Transverse colon (tissue), 4 donors: ENCODE data around the gene TMC7. TPM values are rescaled to one million over a fixed set of nuclear protein-coding genes. Genes with fewer than 3 reads are reported as not detected.

Source experiments
- DNase-seq: peaks from one replicate; pipeline ENCODE4 v3.0.0-alpha.2; 2019
- H3K27ac ChIP-seq, 4 donors: fragments of 200-600 bp; sonication (generic); 2 replicates each; pipeline ENCODE4 v1.5.1; 2016 to 2018; ENCODE audit warnings: inconsistent platforms in 4 of 4
- H3K27me3 ChIP-seq: fragments of 200-600 bp; sonication (generic); 2 replicates; pipeline ENCODE4 v1.5.1; 2017; ENCODE audit warnings: inconsistent platforms
- H3K36me3 ChIP-seq, 4 donors: fragments of 200-600 bp; sonication (generic); 2 replicates each; pipeline ENCODE4 v1.5.1; 2017 to 2019; ENCODE audit warnings: inconsistent platforms in 4 of 4
- H3K4me1 ChIP-seq, 4 donors: fragments of 200-600 bp; sonication (generic); 2 replicates each; pipeline ENCODE4 v1.5.1; 2017 to 2020; ENCODE audit warnings: inconsistent platforms in 4 of 4
- H3K4me3 ChIP-seq, 4 donors: fragments of 200-600 bp; sonication (generic); 1 replicate in 1 of 4; 2 replicates in 3 of 4; pipeline versions ENCODE4 v1.5.1 to v1.6.1; 2017 to 2019; ENCODE audit warnings: inconsistent platforms in 4 of 4
- H3K9me3 ChIP-seq, 2 donors: fragments of 200-600 bp; sonication (generic); 2 replicates each; pipeline ENCODE4 v1.5.1; 2017 to 2019; ENCODE audit warnings: inconsistent platforms in 2 of 2
- EP300 ChIP-seq: sonication (generic); formaldehyde crosslinking; IDR thresholded peaks from one replicate; pipeline ENCODE4 v1.6.1; 2017; ENCODE audit warnings: antibody characterized with exemption, low read depth
- POLR2A ChIP-seq: fragments of 450-650 bp; IDR thresholded peaks from one replicate; pipeline ENCODE4 v1.6.1; 2016; ENCODE audit warnings: antibody characterized with exemption, mild to moderate bottlenecking, moderate library complexity
- POLR2AphosphoS5 ChIP-seq, 3 donors: sonication (generic); formaldehyde crosslinking; IDR thresholded peaks; one replicate each; pipeline ENCODE4 v1.6.1; 2016; ENCODE audit warnings: antibody characterized with exemption in 3 of 3
- WGBS, 2 donors: methylation state at CpG; one replicate each; pipeline ENCODE4 v1.1.5; 2018; ENCODE audit warnings: low coverage in 1 of 2; 5-methylcytosine and 5-hydroxymethylcytosine counted together
- in situ Hi-C, 4 donors: fragments of 200-750 bp; cut with MboI; loops; one replicate each; pipeline versions ENCODE4 v1.15.0 to v1.15.1; 2017; ENCODE audit warnings: low sequenced_read_pairs in 3 of 4, low pct_ligation_motif_present in 1 of 4, low pct_unique_long_range_greater_than_20kb in 1 of 4
- intact Hi-C: fragments of 100-400 bp; cut with DNase I; formaldehyde crosslinking; loops from one replicate; pipeline ENCODE4 v1.15.1; 2023; ENCODE audit warnings: low total_unique reads
- total RNA-seq, 4 donors: library from RNA; depleted of rRNA; stranded (reverse); fragments of >200 nt; gene quantifications; one replicate each; pipeline ENCODE4 v1.1.0, GENCODE V29; 2016
- TF ChIP-seq, protein P1 (sequence below), 5 experiments: fragments of 200-600 bp in 3 of 5; fragments of 450-650 bp in 2 of 5; sonication (generic) in 3 of 5; IDR thresholded peaks; 1 replicate in 2 of 5; 2 replicates in 3 of 5; pipeline ENCODE4 v1.5.1; 2016 to 2017; ENCODE audit warnings: antibody characterized with exemption in 5 of 5, inconsistent platforms in 3 of 5, mild to moderate bottlenecking in 2 of 5, moderate library complexity in 1 of 5

TMC7 gene
- total RNA-seq, 4 donors from 2014 or later: 4.4 to 9.7 (median 6.2) TPM

DNA sequence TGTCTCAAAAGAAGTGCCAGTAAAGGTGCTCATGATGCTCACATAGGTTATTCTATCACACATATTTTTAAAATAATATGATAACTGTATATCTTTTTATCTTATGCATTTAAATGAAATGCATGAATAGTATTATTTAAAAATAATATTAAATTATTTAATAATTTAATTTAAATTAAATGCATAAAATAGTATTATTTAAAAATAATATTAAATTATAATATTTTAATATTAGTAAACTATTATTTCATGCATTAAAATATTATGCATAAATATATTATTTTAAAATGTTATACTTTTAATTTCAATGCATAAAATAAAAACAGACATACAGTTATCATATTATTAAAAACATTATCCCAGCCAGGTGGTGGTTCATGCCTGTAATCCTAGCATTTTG lies 33.4 kb downstream of the TMC7 start:
- no peaks in the 10 kb centered on the region for H3K4me1 ChIP-seq
- no peaks in the 10 kb centered on the region for H3K36me3 ChIP-seq
- H3K27me3 ChIP-seq: no peaks in the 10 kb centered on the region
- intact Hi-C loops: no loop called here
- in situ Hi-C loops: no loop called here
- TF ChIP-seq, protein P1, sequence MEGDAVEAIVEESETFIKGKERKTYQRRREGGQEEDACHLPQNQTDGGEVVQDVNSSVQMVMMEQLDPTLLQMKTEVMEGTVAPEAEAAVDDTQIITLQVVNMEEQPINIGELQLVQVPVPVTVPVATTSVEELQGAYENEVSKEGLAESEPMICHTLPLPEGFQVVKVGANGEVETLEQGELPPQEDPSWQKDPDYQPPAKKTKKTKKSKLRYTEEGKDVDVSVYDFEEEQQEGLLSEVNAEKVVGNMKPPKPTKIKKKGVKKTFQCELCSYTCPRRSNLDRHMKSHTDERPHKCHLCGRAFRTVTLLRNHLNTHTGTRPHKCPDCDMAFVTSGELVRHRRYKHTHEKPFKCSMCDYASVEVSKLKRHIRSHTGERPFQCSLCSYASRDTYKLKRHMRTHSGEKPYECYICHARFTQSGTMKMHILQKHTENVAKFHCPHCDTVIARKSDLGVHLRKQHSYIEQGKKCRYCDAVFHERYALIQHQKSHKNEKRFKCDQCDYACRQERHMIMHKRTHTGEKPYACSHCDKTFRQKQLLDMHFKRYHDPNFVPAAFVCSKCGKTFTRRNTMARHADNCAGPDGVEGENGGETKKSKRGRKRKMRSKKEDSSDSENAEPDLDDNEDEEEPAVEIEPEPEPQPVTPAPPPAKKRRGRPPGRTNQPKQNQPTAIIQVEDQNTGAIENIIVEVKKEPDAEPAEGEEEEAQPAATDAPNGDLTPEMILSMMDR (IDR thresholded peaks at IDR 0.05): no peak
- TF ChIP-seq POLR2AphosphoS5 (IDR thresholded peaks at IDR 0.05): no peak
- TF ChIP-seq EP300: no peak
- no peak for TF ChIP-seq POLR2A
- DNase-seq: no peak
- no peaks in the 10 kb centered on the region for H3K9me3 ChIP-seq
- no peak overlapping the region for H3K27ac ChIP-seq
- no peak overlapping the region for H3K4me3 ChIP-seq

DNA sequence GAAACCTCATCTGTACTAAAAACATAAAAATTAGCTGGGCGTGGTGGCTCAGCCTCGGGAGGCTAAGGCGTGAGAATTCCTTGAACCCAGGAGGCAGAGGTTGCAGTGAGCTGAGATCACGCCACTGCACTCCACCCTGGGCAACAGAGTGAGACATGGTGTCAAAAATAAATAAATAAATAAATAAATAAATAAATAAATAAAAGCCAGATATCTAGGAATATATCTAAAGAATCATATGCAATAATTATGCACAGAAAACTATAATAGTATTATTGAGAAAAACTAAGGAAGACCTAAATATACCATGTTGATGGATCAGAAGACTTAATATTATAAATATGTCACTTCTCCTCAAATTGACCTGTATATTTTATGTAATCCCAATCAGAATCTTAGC lies 37.0 kb downstream of the TMC7 start:
- 77% methylated on average over 4 of the region's 4 CpGs; no CpG with 5 or more reads in 1 of the 2 donors for WGBS, 2 donors
- Histone ChIP-seq H3K4me1 (no peaks in the 10 kb centered on the region), H3K27me3 (no peaks in the 10 kb centered on the region), H3K36me3 (no peaks in the 10 kb centered on the region), H3K27ac (no peak overlapping the region), H3K4me3 (no peak overlapping the region), H3K9me3 (no peaks in the 10 kb centered on the region)
- no peak for DNase-seq
- TF ChIP-seq POLR2A: no peak
- TF ChIP-seq, protein P1 (IDR thresholded peaks at IDR 0.05): no peak
- no peak for TF ChIP-seq POLR2AphosphoS5 (IDR thresholded peaks at IDR 0.05)
- in situ Hi-C loops: no loop called here
- intact Hi-C loops: no loop called here

DNA sequence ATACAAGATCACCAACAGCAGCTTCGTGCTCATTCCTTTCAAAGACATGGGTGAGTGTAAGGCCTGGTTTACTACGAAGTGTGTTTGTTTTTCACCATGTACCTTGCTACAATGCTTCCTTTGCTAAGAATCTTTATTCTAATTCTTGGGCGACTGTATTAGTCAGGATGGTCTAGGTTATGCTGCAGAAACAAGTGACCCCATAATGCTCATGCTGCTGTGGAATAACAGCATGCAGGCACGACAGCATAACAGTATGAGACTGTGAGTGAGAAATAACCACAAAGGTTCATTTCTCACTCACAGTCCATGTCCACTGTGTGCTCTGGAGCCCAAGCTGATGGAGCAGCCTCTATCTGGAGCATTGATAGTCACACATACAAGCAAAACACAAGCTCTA lies 38.0 kb downstream of the TMC7 start:
- Histone ChIP-seq H3K36me3 (no peaks in the 10 kb centered on the region), H3K4me1 (no peaks in the 10 kb centered on the region), H3K27me3 (no peaks in the 10 kb centered on the region), H3K9me3 (no peaks in the 10 kb centered on the region), H3K4me3 (no peak overlapping the region), H3K27ac (no peak overlapping the region)
- 89 to 100% methylated on average over 2 to 4 of the region's 4 CpGs for WGBS, 2 donors
- no peak for TF ChIP-seq EP300
- TF ChIP-seq, protein P1 (IDR thresholded peaks at IDR 0.05): no peak
- TF ChIP-seq POLR2A: no peak
- TF ChIP-seq POLR2AphosphoS5 (IDR thresholded peaks at IDR 0.05): no peak
- DNase-seq: no peak
- intact Hi-C loops: no loop called here
- in situ Hi-C loops: no loop called here

DNA sequence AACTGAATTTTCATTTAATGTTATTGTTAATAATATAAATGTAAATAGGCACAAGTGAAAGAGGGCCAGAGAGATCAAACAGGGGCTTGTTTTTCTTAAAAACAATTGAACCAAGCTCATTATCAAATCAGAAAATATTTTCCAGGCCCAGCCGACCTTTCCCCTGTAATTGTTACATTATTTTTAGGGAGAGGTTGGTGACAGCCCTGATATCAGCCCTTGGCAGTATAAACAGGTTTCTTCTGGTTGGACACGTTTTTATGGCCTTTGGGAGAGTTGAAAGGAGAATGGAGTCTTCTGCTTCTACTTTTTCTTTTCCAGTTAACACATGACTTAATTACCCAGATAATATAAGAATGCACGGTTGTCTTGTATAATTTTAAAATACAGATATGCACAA lies 43.7 kb downstream of the TMC7 start:
- H3K9me3 ChIP-seq: no peaks in the 10 kb centered on the region
- H3K27me3 ChIP-seq: no peaks in the 10 kb centered on the region
- H3K27ac ChIP-seq: no peak overlapping the region
- peaks cover 0 to 5% (median 0%) of the 10 kb centered on the region in 4 donors for H3K4me1 ChIP-seq
- WGBS, 2 donors: 22 to 26% methylated on average over 3 of the region's 3 CpGs
- no peak for DNase-seq
- TF ChIP-seq POLR2AphosphoS5 (IDR thresholded peaks at IDR 0.05) (no peak), POLR2A (no peak), EP300 (no peak)
- TF ChIP-seq, protein P1 (IDR thresholded peaks at IDR 0.05): no peak
- no peaks in the 10 kb centered on the region for H3K36me3 ChIP-seq
- intact Hi-C loops: no loop called here
- no peak overlapping the region for H3K4me3 ChIP-seq
- in situ Hi-C loops: no loop called here
